Measurements from ENCODE around the gene DEFB118.
"Not testable (repeated sequence)": the region's sequence is repeated elsewhere in the genome, so short reads cannot be mapped to it uniquely, and the experiment has no call there.

DNA sequence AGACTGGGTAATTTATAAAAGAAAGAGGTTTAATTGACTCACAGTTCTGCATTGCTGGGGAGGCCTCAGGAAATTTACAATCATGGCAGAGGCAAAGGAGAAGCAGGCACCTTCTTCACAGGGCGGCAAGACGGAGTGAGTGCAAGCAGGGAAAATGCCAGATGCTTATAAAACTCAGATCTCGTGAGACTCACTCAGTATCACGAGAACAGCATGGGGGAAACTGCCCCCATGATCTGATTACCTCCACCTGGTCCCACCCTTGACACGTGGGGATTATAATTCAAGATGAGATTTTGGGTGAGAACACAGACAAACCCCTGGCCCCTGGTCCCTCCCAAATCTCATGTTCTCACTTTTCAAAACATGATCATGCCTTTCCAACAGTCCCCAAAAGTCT lies 4.1 kb upstream of the DEFB118 start:
- TF ChIP-seq MAFK (conservative IDR thresholded peaks at IDR 0.05 in 1 of 2, IDR thresholded peaks at IDR 0.05 in 1 of 2; ENCODE audit: low read length in 2 of 2); HCFC1 (IDR thresholded peaks at IDR 0.05; ENCODE audit: low read depth, low read length); TAF15 (IDR thresholded peaks at IDR 0.05; ENCODE audit: low read depth, low read length, poor library complexity, severe bottlenecking); POLR2AphosphoS5 (IDR thresholded peaks at IDR 0.05; ENCODE audit: low read depth, low read length); ZNF143 (CRISPR knock-in tag; IDR thresholded peaks at IDR 0.05): not testable (repeated sequence)
- TF ChIP-seq, protein P1, sequence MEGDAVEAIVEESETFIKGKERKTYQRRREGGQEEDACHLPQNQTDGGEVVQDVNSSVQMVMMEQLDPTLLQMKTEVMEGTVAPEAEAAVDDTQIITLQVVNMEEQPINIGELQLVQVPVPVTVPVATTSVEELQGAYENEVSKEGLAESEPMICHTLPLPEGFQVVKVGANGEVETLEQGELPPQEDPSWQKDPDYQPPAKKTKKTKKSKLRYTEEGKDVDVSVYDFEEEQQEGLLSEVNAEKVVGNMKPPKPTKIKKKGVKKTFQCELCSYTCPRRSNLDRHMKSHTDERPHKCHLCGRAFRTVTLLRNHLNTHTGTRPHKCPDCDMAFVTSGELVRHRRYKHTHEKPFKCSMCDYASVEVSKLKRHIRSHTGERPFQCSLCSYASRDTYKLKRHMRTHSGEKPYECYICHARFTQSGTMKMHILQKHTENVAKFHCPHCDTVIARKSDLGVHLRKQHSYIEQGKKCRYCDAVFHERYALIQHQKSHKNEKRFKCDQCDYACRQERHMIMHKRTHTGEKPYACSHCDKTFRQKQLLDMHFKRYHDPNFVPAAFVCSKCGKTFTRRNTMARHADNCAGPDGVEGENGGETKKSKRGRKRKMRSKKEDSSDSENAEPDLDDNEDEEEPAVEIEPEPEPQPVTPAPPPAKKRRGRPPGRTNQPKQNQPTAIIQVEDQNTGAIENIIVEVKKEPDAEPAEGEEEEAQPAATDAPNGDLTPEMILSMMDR (CRISPR knock-in tag; IDR thresholded peaks at IDR 0.05), result not testable (repeated sequence)
